GM12875 (cell line): ENCODE results near the gene CABP2.

Source experiments
- H3K4me3 ChIP-seq: one replicate; pipeline ENCODE4 v1.5.1; 2011; ENCODE audit warnings: low read depth, low read length, control low read depth
- TF ChIP-seq, protein P1 (sequence below): IDR thresholded peaks from 2 replicates; pipeline ENCODE4 v1.5.1; 2011; ENCODE audit warnings: low read depth, mild to moderate bottlenecking, control low read depth, inconsistent platforms, low read length, moderate library complexity, borderline replicate concordance; ENCODE audit not compliant: insufficient read depth

CABP2 gene

DNA sequence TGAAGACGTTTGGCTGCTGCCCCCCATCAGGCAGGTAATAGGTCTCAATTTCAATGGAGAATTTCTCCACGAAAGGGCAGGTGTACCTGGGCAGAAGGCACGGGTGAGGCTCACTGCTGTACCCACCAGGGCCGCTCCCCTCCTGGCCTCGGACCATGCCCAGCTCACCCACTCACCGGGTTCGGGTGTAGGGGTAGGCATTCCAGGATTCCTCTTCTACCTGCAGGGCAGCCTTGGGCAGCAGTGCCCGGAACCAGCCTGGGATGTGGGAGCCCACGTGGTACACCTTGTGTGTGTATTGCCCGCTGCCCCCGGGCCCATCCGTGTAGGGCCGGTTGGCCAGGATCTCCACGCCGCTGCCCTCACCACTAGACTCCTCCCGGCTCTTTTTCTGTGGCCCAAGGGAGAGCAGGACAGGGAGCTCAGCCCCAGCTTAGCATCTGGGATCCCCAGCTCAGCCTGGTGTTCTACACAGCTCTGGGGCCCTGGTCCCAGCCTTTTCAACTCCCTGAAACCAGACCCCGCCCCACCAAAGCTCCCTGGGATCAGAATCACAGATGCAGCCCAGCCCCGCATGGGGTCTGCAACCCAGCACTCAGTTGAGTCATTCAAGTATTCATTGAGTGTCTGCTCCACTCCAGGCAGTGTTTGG lies 20.8 kb downstream of the CABP2 start:
- no peak overlapping the region for H3K4me3 ChIP-seq
- TF ChIP-seq, protein P1, sequence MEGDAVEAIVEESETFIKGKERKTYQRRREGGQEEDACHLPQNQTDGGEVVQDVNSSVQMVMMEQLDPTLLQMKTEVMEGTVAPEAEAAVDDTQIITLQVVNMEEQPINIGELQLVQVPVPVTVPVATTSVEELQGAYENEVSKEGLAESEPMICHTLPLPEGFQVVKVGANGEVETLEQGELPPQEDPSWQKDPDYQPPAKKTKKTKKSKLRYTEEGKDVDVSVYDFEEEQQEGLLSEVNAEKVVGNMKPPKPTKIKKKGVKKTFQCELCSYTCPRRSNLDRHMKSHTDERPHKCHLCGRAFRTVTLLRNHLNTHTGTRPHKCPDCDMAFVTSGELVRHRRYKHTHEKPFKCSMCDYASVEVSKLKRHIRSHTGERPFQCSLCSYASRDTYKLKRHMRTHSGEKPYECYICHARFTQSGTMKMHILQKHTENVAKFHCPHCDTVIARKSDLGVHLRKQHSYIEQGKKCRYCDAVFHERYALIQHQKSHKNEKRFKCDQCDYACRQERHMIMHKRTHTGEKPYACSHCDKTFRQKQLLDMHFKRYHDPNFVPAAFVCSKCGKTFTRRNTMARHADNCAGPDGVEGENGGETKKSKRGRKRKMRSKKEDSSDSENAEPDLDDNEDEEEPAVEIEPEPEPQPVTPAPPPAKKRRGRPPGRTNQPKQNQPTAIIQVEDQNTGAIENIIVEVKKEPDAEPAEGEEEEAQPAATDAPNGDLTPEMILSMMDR: no peak

DNA sequence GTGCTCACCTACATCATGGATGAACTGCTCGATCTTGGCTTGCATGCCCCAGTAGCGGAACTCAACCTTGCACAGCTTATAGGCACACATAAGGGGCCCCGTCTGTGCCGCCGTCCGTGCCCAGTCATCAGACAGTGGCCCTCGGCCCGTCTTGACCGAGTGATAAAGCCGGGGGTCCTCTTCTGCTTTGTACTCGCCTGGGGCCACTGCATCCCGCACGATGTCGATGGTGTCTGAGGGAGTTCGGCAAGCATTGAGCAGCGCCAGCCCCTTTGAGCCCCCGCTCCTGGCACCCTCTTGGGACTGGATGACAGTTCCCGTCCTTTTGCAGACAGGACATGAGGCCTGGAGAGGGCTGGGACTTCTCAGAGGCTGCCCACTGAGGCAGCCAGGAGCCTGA lies 21.4 kb downstream of the CABP2 start:
- H3K4me3 ChIP-seq: no peak overlapping the region
- TF ChIP-seq, protein P1: no peak

DNA sequence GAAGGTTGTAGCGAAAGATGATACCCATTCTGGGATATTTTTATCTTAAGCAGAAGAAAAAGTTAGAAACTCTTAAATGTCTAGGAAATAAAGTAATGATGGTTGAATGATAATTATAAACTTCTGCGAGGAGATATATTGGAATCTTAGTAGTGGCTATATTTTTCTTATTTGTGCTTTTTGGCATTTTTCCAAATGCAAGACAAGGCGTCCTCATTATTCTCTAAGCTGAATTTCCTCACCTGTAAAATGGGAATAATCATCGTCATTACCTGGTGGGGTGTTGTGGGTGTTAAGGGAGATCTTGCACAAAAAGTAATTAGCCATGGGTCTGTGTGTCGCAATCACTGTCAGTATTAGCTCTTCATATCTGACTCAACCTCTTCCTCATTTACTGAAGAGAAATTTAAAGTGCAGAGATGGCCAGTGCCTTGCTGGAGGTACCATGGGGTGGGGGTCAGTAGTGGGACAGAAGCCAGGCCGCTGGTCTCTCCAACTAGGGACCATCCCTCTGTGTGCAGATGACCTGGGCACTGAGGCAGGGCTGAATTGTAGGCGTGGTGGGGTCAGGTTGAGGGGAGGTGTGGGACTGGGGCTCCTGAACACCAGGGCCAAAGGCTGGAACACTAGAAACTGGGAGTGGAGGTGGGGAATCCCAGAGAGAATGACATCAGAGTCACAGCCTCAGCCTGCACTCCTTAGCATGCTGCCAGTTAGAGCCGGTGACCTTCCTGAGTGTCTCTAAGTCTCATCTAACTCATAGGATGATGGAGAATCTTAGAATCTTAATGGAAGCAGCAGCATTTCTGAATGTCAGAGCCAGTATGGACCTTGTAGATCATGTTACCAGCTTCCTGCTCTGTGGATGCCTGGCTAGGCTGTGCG lies 22.2 kb downstream of the CABP2 start:
- TF ChIP-seq, protein P1: no peak
- H3K4me3 ChIP-seq: no peak overlapping the region

DNA sequence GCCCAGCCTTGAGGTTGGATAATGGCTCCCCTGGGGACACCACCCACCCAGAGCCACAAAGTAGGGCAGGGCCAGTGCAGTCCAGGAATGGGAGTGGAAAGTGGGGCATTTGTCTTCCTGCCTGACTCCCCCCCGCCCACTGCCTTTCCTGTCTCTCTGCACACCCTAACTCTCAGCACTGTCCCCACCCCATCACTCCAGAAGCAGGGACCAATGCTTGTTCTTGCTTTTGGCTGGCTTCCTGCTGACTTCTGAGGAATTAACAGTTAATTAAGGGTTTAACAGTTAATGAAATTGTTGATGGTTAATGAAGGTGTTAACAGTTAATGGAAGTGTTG lies 22.8 kb downstream of the CABP2 start:
- no peak overlapping the region for H3K4me3 ChIP-seq
- TF ChIP-seq, protein P1: no peak

DNA sequence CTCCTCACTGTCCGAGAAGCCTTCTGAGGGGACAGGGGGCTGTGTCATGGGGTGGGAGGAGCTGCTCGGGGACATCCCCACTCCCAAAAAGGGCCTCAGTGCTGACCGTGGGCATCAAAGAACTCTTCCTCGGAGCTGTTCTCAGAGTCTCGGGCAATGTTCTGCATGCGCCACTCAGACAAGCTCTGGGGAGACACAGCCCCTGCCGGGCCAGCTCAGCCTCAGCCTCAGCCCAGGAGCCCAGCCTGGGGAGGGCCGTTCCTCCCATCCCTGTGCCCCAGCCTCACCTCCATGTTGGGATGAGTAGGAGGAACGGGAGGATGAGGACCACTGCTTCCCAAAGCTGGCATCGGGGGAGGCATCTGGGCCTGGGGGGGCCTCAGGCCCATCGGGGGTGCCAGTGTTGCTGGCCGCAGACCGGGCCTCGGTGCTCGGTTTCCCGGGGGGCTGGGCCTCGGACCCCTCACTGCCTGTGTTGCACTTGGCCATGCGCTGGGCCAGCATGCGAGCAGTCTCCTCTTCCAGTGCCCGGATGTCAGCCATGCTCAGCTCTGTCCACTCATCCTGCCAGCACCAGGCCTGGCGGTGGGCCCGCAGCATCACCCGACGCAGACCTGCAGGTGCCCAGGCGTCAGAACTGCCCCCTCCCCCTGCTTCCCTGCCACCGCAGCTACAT lies 23.3 kb downstream of the CABP2 start:
- no peak overlapping the region for H3K4me3 ChIP-seq
- TF ChIP-seq, protein P1: no peak

DNA sequence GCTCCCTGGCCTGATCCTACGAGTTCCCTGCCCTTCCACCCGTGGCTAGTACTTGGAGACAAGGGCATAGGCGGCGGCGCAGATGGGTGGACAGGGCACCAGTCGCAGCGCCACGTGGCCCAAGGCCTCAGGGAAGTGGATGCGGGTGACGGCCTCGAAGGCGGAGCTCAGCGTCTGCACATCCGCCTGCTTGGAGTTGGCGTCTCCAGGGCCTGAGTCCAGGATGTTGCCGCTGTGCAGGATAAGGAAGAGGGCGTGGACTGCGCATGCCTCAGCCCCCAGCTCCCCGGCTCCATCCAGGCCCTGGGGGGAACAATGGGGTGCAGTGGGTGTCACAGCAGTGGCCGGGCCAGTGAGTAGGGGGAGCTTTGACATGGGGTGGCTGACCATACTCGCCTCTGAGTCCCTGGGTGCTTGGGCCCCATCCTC lies 24.7 kb downstream of the CABP2 start:
- TF ChIP-seq, protein P1: no peak
- H3K4me3 ChIP-seq: no peak overlapping the region
